Stimulated activated CD8-positive, alpha-beta memory T cell treated with anti-CD3 and anti-CD28 coated beads, Interleukin-12 subunit alpha, Interleukin-12 subunit beta, amount 100 ng/mL, for 1 hour (primary cell): ENCODE measurements around the gene SP140L.
"Not testable (repeated sequence)": the region's sequence is repeated elsewhere in the genome, so short reads cannot be mapped to it uniquely, and the experiment has no call there.

ENCODE experiments used
- DNase-seq: peaks from one replicate; pipeline ENCODE4 v3.0.0-alpha.2; 2020; ENCODE audit warnings: low read depth

The SP140L gene

DNA sequence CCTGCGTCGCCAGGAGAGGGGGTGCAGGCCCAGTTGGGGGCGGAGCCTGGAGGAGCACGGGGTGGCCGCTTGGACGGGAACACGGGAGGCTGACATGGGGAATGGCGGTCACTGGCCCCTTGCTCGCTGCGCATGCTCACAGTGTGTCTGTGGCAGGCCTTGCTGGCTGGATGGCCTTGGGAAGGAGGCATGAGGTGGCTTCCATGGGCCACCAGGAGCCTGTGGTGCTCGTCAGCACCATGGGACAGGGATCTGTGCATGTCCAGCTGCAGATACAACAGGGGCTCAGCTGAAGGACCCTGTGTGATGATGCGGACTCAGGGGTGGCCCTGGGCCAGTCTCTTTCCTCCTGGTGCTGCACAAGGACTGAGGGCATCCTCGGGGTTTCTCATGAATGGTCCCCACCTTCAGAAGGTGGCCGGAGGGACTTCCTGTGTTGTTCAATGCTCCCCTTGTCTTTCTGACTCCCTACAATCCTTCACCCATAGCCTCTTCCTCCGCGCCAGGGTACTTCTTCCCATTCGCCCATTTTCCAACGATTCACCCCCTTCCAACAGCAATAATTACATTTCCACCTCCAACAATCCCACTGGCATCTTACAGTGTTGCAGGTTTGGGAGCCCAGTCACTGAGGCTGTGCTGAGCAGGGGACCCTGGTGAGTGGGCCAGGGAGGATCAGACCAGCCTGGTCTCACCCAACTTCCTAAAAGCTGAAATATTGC, 3.4 kb upstream of the SP140L start:
- DNase-seq = no peak

DNA sequence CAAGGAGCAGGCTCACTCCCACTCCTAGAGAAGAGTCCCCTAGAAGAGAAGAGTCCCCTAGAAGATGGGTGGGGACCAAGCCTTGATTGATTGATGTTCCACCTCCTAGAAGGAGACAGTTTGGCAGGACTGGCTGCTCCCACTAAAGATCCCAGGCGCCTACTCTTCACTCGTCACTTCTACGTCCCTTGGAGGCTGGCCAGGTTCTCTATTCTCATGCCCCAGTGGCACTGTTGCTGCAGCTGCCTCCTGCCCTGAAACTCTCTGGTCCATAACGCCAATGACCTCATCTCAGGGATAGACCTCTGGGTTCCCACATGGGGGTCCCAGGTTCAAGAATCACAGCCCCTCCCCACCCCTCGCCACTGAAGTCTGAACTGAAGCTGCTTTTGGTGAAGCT, 2.5 kb upstream of the SP140L start:
- DNase-seq = no peak

GRCh38 chr2:230325316-230326243, 1.4 kb upstream of the SP140L start:
- no peak for DNase-seq

- no peak for DNase-seq
Measured at GRCh38 chr2:230327418-230328154, 593 bp downstream of the SP140L start.

GRCh38 chr2:230328155-230328458, 1.1 kb downstream of the SP140L start:
- DNase-seq = no peak

DNA sequence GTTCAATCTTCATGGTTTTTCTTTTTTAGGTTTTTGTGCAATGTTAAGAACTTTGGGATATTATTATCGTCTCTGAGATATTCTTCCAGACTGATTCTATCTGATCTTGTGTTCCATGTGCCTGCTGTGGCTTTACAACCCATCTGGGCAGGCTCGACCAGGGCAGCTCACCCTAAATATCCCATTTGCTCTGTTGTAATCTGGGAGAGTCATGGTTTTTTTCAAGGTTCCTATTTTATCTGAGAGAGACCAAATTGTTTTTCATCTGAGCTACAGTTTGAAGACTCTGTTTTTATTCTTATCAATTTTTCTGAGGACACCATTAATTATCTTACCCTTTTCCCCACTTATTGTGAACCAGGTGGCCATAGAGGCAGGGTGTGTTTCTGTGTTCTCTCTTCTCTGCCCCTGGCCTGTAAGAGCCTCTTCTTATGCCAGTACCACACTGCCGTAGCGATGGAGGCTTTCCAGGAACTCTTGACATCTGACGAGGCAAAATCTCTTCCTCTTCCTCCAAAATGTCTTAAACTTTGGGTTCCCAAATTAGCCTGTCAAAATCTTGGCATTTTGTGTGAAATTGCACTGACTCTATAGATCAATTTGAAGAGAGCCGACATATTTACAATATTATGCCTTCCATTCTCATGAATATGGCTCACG, 3.1 kb downstream of the SP140L start:
- no peak for DNase-seq

DNA sequence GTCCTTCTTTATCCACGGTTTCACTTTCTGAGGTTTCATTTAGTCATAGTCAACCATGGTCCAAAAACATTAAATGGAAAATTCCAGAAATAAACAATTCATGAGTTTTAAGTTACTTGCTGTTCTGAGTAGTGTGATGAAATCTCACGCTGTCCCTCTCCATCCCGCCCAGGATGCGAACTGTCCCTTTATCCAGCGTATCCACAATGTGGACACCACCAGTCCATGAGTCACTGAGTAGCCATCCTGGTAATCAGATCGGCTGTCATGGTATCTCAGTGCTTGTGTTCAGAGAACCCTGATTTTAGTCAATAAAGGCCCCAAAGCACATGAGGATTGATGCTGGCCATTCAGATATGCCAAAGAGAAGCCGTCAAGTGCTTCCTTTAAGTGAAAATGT, 3.7 kb downstream of the SP140L start:
- DNase-seq = no peak

- DNase-seq = no peak
Measured at GRCh38 chr2:230335461-230335863, 8.5 kb downstream of the SP140L start.

- DNase-seq = no peak
Measured at GRCh38 chr2:230335864-230336506, 9.0 kb downstream of the SP140L start.

GRCh38 chr2:230341936-230342528, 15.0 kb downstream of the SP140L start:
- DNase-seq = not testable (repeated sequence)

DNA sequence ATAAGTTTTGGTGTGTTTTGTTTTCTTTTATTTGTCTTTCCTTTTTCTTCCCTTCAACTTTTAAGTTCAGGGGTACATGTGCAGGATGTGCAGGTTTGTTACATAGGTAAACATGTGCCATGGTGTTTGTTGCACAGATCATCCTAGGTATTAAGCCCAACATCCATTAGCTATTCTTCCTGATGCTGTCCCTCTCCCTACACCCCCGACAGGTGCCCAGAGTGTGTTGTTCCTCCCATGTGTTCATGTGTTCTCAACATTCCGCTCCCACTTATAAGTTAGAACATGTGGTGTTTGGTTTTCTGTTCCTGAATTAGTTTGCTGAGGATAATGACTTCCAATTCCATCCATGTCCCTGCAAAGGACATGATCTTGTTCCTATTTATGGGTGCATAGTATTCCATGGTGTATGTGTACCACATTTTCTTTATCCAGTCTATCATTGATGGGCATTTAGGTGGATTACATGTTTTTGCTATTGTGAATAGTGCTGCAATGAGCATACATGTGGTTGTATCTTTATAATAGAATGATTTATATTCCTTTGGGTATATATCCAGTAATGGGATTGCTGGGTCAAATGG, 16.1 kb downstream of the SP140L start:
- not testable (repeated sequence) for DNase-seq

- no peak for DNase-seq
Measured at GRCh38 chr2:230343747-230344146, 16.8 kb downstream of the SP140L start.

- DNase-seq = no peak
Measured at GRCh38 chr2:230346465-230346864, 19.5 kb downstream of the SP140L start.

GRCh38 chr2:230346921-230347533, 20.0 kb downstream of the SP140L start:
- DNase-seq = no peak

DNA sequence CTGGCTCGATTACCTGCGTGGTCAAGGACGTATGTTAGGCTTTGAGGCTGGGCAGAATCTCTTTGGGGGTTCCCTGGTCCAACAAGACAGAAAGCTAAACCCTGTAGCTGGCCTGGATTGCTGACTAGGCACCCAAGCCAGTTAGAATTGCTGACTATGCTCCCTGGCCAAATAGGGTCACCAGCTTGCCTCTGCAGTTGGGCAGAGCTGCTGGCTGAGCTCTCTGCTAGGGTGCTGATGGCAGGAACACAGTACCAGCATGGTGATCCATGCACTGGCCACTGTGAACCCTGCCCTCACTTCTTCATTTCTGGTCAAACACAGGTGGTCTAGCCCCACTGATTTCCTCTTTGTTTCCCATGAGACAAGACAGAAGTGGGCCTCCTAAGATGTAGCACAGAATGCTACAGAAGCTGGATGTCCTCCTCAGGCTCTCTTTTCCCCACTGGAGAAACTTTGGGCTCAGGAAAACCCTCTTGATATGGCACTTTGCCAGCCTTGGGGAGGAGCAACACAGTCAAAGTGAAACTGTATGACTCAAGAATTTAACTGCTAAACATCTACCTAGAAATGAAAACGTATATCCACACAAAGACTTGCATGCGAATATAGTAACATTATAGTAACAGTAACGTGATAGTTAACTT, 20.8 kb downstream of the SP140L start:
- no peak for DNase-seq

- DNase-seq = no peak
Measured at GRCh38 chr2:230348787-230349186, 21.8 kb downstream of the SP140L start.

DNA sequence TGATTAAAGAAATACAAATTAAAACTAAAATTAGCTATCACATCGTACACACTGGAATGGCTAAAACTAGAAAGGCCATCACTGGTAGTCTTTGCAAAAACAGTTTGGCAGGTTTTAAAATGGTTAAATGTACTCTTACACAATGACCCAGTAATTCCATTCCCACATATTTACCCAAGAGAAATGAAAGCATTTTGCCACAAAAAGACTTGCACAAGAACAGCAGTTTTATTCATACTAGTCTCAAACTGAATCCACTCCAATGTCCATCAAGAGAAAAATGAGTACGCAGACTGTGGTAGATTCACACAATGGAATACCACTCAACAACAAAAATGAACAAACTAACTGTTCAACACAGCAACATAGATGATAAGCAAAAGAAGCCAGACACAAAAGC, 29.1 kb downstream of the SP140L start:
- DNase-seq = no peak

GRCh38 chr2:230358305-230358704, 31.3 kb downstream of the SP140L start:
- no peak for DNase-seq

DNA sequence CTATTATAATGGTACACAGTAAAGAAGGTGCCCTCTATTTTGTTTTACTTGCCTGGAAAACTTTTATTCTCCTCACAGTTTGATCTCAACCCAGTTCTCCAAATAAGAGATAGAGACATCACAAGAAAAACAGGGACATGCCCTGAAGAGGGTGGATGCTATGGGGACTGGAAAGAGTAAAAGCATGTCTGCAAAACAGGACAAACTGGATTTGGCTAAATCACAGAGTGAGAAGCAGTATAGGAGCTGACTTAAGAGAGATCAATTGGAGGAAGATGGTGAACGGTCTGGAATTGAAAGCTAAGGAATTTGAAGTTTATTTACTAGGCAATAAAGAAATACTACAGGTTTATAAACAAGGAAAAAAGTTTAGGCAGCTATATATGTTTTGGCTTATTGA, 33.0 kb downstream of the SP140L start:
- no peak for DNase-seq
